ENCODE results near the gene GM2A. TPM values are rescaled to one million over a fixed set of nuclear protein-coding genes. Genes with fewer than 3 reads are reported as not detected.

GM2A gene
- total and polyA plus RNA-seq, 9 of the 15 experiments (the other 6 are each of a cell fraction or from before 2014, with no cell fraction given), result 5.8 to 36.0 (median 10.0) TPM

- Histone ChIP-seq H3K27ac (ENCODE audit: extremely low read depth, low read depth, low read length) (no peak overlapping the region), H3K9me3 (replicated peaks; ENCODE audit: control insufficient read depth, insufficient read depth, low read depth, low read length) (no peaks in the 10 kb centered on the region), H2AFZ (ENCODE audit: low read depth, low read length) (no peak overlapping the region), H3K27me3 (ENCODE audit: control insufficient read depth in 2 of 2, insufficient read depth in 2 of 2, low read length in 2 of 2) (no peaks in the 10 kb centered on the region), H3K4me3 (no peak overlapping the region), H3K9me1 (ENCODE audit: control insufficient read depth, insufficient read depth, low read length) (no peaks in the 10 kb centered on the region), H3K9ac (ENCODE audit: insufficient read depth in 1 of 2, low read depth in 2 of 2, low read length in 2 of 2) (no peak overlapping the region), H3K4me2 (ENCODE audit: insufficient read depth, low read length) (no peak overlapping the region), H3K79me2 (ENCODE audit: control insufficient read depth, insufficient read depth, low read length) (no peaks in the 10 kb centered on the region; the same call in 2 of the 3 replicates), H3K4me1 (replicated peaks in 1 of 2; ENCODE audit: control insufficient read depth in 2 of 2, insufficient read depth in 2 of 2, low read length in 2 of 2) (peaks cover 19 to 24% of the 10 kb centered on the region in 2 experiments; a peak in 4 of 5 replicates), H3K36me3 (ENCODE audit: control insufficient read depth, insufficient read depth, low read length) (no peaks in the 10 kb centered on the region), H4K20me1 (replicated peaks; ENCODE audit: control insufficient read depth, insufficient read depth, low read length) (no peaks in the 10 kb centered on the region)
- CTCF ChIA-PET (ENCODE audit: low intra/inter-chr PET ratio), result no interaction called here
- no peak for DNase-seq (ENCODE audit: extremely low read depth in 1 of 4, low spot score in 3 of 4)
- intact Hi-C loops (cut with micrococcal nuclease) (no loop called here), in situ Hi-C loops (cut with MboI) (no loop called here)
- no peak for FAIRE-seq
- 35% methylated on average over 5 of the region's 5 CpGs for WGBS (ENCODE audit: insufficient coverage, low coverage, missing lambda C conversion rate)
- peak; percentile 74 for TF ChIP-seq ZNF316 (IDR thresholded peaks at IDR 0.05)
- TF ChIP-seq MAFK (IDR thresholded peaks at IDR 0.05; ENCODE audit: low read length), result peak; percentile 37; the same call in 1 of the 2 replicates
- TF ChIP-seq MAFF (IDR thresholded peaks at IDR 0.05; ENCODE audit: low read length), result 0 out of 2 replicates have a peak, but pooled peaks have one; percentile 7
- no peak for TF ChIP-seq SMARCA5 (IDR thresholded peaks at IDR 0.05)
- TF ChIP-seq MAFG (tag; conservative IDR thresholded peaks at IDR 0.05), result 0 out of 2 replicates have a peak, but pooled peaks have one; percentile 22
- TF ChIP-seq C11orf30 (IDR thresholded peaks at IDR 0.05; ENCODE audit: low read depth), result peak; percentile 60
- TF ChIP-seq ATF3 (IDR thresholded peaks at IDR 0.05), result no peak
- TF ChIP-seq ATF3 (CRISPR knock-in tag; conservative IDR thresholded peaks at IDR 0.05), result no peak
- no TSS peak for BruUV-seq (replicated peaks)
- no peak for ATAC-seq
- POLR2A ChIA-PET, result interaction anchor here (0.7 kb wide), 1 partner anchor 262 kb away, joined by 3 read pairs; no protein-coding TSS in a partner anchor
These were observed 27.5 kb upstream of the GM2A start for GRCh38 chr5:151225475-151225874.
